DND-41 (cell line): ENCODE results near the gene ALDOC.
A peak's percentile ranks its signal among the peaks of the same experiment; 100 is the strongest.

ENCODE experiments used
- ATAC-seq: fragments of 200-7000 bp; cut with Tn5 transposase; 3 replicates; pipeline ENCODE4 v1.9.1; 2021; ENCODE audit warnings: low read depth; ENCODE audit not compliant: insufficient read depth
- DNase-seq: peaks from one replicate; pipeline ENCODE4 v3.0.0-alpha.2; 2020
- H2AFZ ChIP-seq: 2 replicates; pipeline ENCODE4 v1.6.0; 2012; ENCODE audit warnings: low read depth, low read length
- H3K27ac ChIP-seq: 2 replicates; pipeline ENCODE4 v1.5.1; 2012; ENCODE audit warnings: low read length, inconsistent platforms
- H3K27me3 ChIP-seq: fragments of 200-600 bp; sonication (generic); 2 replicates; pipeline ENCODE4 v1.6.0; 2012; ENCODE audit warnings: low read length, mild to moderate bottlenecking, inconsistent platforms; ENCODE audit not compliant: insufficient read depth, poor library complexity
- H3K36me3 ChIP-seq: 2 replicates; pipeline ENCODE4 v1.5.1; 2012; ENCODE audit warnings: low read length, inconsistent platforms; ENCODE audit not compliant: insufficient read depth
- H3K4me1 ChIP-seq: 2 replicates; pipeline ENCODE4 v1.5.1; 2012; ENCODE audit warnings: mild to moderate bottlenecking, low read length; ENCODE audit not compliant: insufficient read depth
- H3K4me2 ChIP-seq: 2 replicates; pipeline ENCODE4 v1.6.0; 2012; ENCODE audit warnings: mild to moderate bottlenecking, moderate library complexity, low read length, inconsistent platforms; ENCODE audit not compliant: insufficient read depth
- H3K4me3 ChIP-seq, 2 experiments: fragments of 200-600 bp in 1 of 2; shearing (Covaris generic) in 1 of 2; 2 replicates each; pipeline ENCODE4 v1.5.1; 2012 to 2016; ENCODE audit warnings: inconsistent platforms in 2 of 2, low read length in 2 of 2, mild to moderate bottlenecking in 2 of 2, low read depth in 1 of 2, moderate library complexity in 1 of 2
- H3K79me2 ChIP-seq: 2 replicates; pipeline ENCODE4 v1.6.0; 2012; ENCODE audit warnings: low read length, inconsistent platforms; ENCODE audit not compliant: insufficient read depth
- H3K9ac ChIP-seq: 2 replicates; pipeline ENCODE4 v1.6.0; 2012; ENCODE audit warnings: low read depth, mild to moderate bottlenecking, inconsistent platforms, low read length, moderate library complexity
- H3K9me3 ChIP-seq: 2 replicates; pipeline ENCODE4 v1.5.1; 2012; ENCODE audit warnings: low read length, moderate library complexity, mild to moderate bottlenecking, inconsistent platforms; ENCODE audit not compliant: insufficient read depth, severe bottlenecking
- H4K20me1 ChIP-seq: 2 replicates; pipeline ENCODE4 v1.6.0; 2012; ENCODE audit warnings: low read length; ENCODE audit not compliant: insufficient read depth
- CTCF ChIP-seq: IDR thresholded peaks from 2 replicates; pipeline ENCODE4 v1.5.1; 2012; ENCODE audit warnings: borderline replicate concordance, low read length, moderate library complexity, mild to moderate bottlenecking; ENCODE audit not compliant: poor library complexity, severe bottlenecking; ENCODE audit errors: extremely low read depth
- EZH2 ChIP-seq: IDR thresholded peaks from 3 replicates; pipeline ENCODE4 v1.6.1; 2012; ENCODE audit warnings: borderline replicate concordance, low read depth, mild to moderate bottlenecking, moderate library complexity, low read length, inconsistent platforms; ENCODE audit not compliant: severe bottlenecking

The ALDOC gene

GRCh38 chr17:28547623-28548416, 28.9 kb downstream of the ALDOC start:
- H3K4me3 ChIP-seq: no peak overlapping the region
- no peaks in the 10 kb centered on the region for H3K27me3 ChIP-seq
- 0 out of 2 replicates have a peak, but pooled peaks cover 11% of the 10 kb centered on the region for H4K20me1 ChIP-seq
- H2AFZ ChIP-seq: no peak overlapping the region
- H3K79me2 ChIP-seq: no peaks in the 10 kb centered on the region
- ATAC-seq: peak; percentile 34; the same call in 2 of the 3 replicates
- H3K9me3 ChIP-seq: no peaks in the 10 kb centered on the region
- H3K27ac ChIP-seq: no peak overlapping the region
- H3K4me2 ChIP-seq: no peak overlapping the region
- no peak overlapping the region for H3K9ac ChIP-seq
- H3K36me3 ChIP-seq: 0 out of 2 replicates have a peak, but pooled peaks cover 6% of the 10 kb centered on the region
- DNase-seq: peak; percentile 58
- TF ChIP-seq EZH2 (no peak), CTCF (peak; percentile 85)
- peaks cover 32% of the 10 kb centered on the region for H3K4me1 ChIP-seq

- H3K9ac ChIP-seq: no peak overlapping the region
- H3K36me3 ChIP-seq: 0 out of 2 replicates have a peak, but pooled peaks cover 6% of the 10 kb centered on the region
- DNase-seq (no peak), ATAC-seq (no peak)
- H3K4me2 ChIP-seq: no peak overlapping the region
- H3K4me3 ChIP-seq: no peak overlapping the region
- H3K4me1 ChIP-seq: peaks cover 29% of the 10 kb centered on the region
- no peak overlapping the region for H2AFZ ChIP-seq
- no peaks in the 10 kb centered on the region for H3K27me3 ChIP-seq
- 0 out of 2 replicates have a peak, but pooled peaks cover 11% of the 10 kb centered on the region for H4K20me1 ChIP-seq
- no peaks in the 10 kb centered on the region for H3K9me3 ChIP-seq
- no peak for TF ChIP-seq CTCF
- TF ChIP-seq EZH2: no peak
- no peak overlapping the region for H3K27ac ChIP-seq
- H3K79me2 ChIP-seq: no peaks in the 10 kb centered on the region
These were observed 29.5 kb downstream of the ALDOC start for GRCh38 chr17:28547096-28547622.

GRCh38 chr17:28545787-28546415, 30.8 kb downstream of the ALDOC start:
- Histone ChIP-seq H3K79me2 (no peaks in the 10 kb centered on the region), H2AFZ (no peak overlapping the region), H3K9me3 (no peaks in the 10 kb centered on the region), H3K27ac (no peak overlapping the region), H4K20me1 (0 out of 2 replicates have a peak, but pooled peaks cover 11% of the 10 kb centered on the region), H3K36me3 (0 out of 2 replicates have a peak, but pooled peaks cover 6% of the 10 kb centered on the region), H3K4me3 (no peak overlapping the region), H3K27me3 (no peaks in the 10 kb centered on the region), H3K4me2 (no peak overlapping the region), H3K9ac (no peak overlapping the region), H3K4me1 (peaks cover 18% of the 10 kb centered on the region)
- ATAC-seq: no peak
- no peak for TF ChIP-seq EZH2
- no peak for TF ChIP-seq CTCF
- no peak for DNase-seq
